Skeletal muscle satellite cell (primary cell): ENCODE measurements around the gene FUT2.

Experiments used
- H3K27me3 ChIP-seq: 2 replicates; pipeline ENCODE4 v1.7.0; 2013; ENCODE audit warnings: low read length; ENCODE audit not compliant: control insufficient read depth, insufficient read depth
- H3K36me3 ChIP-seq: 2 replicates; pipeline ENCODE4 v1.7.0; 2013; ENCODE audit warnings: mild to moderate bottlenecking, control low read depth, low read length; ENCODE audit not compliant: insufficient read depth
- H3K4me1 ChIP-seq: 2 replicates; pipeline ENCODE4 v1.7.0; 2013; ENCODE audit warnings: low read length; ENCODE audit not compliant: control insufficient read depth, insufficient read depth
- H3K4me2 ChIP-seq: 2 replicates; pipeline ENCODE4 v1.7.0; 2013; ENCODE audit warnings: mild to moderate bottlenecking, low read length
- H3K4me3 ChIP-seq: 2 replicates; pipeline ENCODE4 v1.7.0; 2013; ENCODE audit warnings: low read length
- H3K9ac ChIP-seq: 2 replicates; pipeline ENCODE4 v1.7.0; 2013; ENCODE audit warnings: mild to moderate bottlenecking, low read depth, low read length, moderate library complexity
- H3K9me3 ChIP-seq: replicated peaks from 2 replicates; pipeline ENCODE4 v1.7.0; 2013; ENCODE audit warnings: mild to moderate bottlenecking, control low read depth, low read length

FUT2 gene

GRCh38 chr19:48738557-48739403 is 43.0 kb downstream of the FUT2 start:
- H3K9me3 ChIP-seq, result no peaks in the 10 kb centered on the region
- H3K27me3 ChIP-seq, result peaks cover 3% of the 10 kb centered on the region
- H3K4me1 ChIP-seq, result peaks cover 10% of the 10 kb centered on the region
- H3K4me3 ChIP-seq, result peak overlapping the region; percentile 63
- H3K9ac ChIP-seq, result no peak overlapping the region
- peak overlapping the region; percentile 86 for H3K4me2 ChIP-seq
- no peaks in the 10 kb centered on the region for H3K36me3 ChIP-seq

GRCh38 chr19:48739404-48740163 is 43.8 kb downstream of the FUT2 start:
- Histone ChIP-seq H3K27me3 (peaks cover 3% of the 10 kb centered on the region), H3K36me3 (no peaks in the 10 kb centered on the region), H3K4me2 (peak overlapping the region; percentile 86), H3K4me1 (peaks cover 10% of the 10 kb centered on the region), H3K9ac (no peak overlapping the region), H3K9me3 (no peaks in the 10 kb centered on the region), H3K4me3 (peak overlapping the region; percentile 63)

DNA sequence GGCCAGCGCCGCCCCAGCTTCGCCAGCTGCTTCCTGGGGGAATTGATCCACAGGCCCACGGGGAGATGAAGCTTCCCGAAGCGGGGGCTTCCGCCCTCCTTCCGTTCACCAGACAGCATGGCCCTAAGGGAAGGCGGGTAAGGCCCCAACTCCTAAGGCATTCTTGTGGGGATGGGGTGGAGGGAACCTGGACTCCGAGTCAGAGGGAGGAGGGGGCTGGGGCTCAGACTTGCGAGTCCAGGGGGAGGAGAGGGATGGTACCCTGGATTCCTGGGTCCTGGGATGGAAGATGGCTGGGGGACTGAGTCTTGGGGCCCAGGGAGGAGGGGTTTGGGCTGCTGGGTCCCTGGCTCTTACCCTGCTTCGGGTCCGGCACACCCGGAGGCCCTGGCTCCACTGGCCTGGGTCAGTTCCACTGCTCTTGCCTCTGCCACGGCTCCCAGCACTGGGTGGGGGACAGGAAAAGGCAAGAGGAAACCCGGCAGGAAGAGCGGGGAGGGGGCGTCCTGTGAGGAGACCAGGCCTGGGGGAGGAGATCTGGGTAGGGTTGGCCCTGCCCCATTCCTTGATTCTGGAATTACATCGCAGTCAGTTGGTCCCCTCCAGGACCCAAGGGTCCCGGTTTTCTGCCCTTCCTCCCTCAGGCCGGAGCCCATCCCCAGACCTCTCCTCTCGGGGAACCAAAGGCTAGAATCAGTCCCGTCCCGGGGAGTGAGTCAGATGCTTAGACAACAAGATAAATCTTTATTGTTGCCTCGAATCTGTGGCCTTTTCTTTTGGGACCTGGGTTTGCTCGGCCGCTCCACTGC is 44.6 kb downstream of the FUT2 start, which contains the start of gene RASIP1:
Gene RASIP1, minus strand, starts transcription at position 447 of the 809 bp plus-strand sequence. Its CDS starts 328 bp downstream, at position 119.
- H3K27me3 ChIP-seq, result peaks cover 3% of the 10 kb centered on the region
- H3K9me3 ChIP-seq, result no peaks in the 10 kb centered on the region
- H3K36me3 ChIP-seq, result no peaks in the 10 kb centered on the region
- H3K9ac ChIP-seq, result no peak within 1 kb of the TSS
- H3K4me2 ChIP-seq, result peak within 1 kb of the TSS; percentile 86
- H3K4me3 ChIP-seq, result no peak within 1 kb of the TSS
- peaks cover 10% of the 10 kb centered on the region for H3K4me1 ChIP-seq

GRCh38 chr19:48741129-48741999 is 45.6 kb downstream of the FUT2 start:
- no peak overlapping the region for H3K4me2 ChIP-seq
- no peaks in the 10 kb centered on the region for H3K36me3 ChIP-seq
- H3K9ac ChIP-seq, result no peak overlapping the region
- H3K4me1 ChIP-seq, result peaks cover 10% of the 10 kb centered on the region
- no peak overlapping the region for H3K4me3 ChIP-seq
- no peaks in the 10 kb centered on the region for H3K9me3 ChIP-seq
- peaks cover 3% of the 10 kb centered on the region for H3K27me3 ChIP-seq

GRCh38 chr19:48742096-48742495 is 46.3 kb downstream of the FUT2 start:
- H3K9ac ChIP-seq, result no peak overlapping the region

DNA sequence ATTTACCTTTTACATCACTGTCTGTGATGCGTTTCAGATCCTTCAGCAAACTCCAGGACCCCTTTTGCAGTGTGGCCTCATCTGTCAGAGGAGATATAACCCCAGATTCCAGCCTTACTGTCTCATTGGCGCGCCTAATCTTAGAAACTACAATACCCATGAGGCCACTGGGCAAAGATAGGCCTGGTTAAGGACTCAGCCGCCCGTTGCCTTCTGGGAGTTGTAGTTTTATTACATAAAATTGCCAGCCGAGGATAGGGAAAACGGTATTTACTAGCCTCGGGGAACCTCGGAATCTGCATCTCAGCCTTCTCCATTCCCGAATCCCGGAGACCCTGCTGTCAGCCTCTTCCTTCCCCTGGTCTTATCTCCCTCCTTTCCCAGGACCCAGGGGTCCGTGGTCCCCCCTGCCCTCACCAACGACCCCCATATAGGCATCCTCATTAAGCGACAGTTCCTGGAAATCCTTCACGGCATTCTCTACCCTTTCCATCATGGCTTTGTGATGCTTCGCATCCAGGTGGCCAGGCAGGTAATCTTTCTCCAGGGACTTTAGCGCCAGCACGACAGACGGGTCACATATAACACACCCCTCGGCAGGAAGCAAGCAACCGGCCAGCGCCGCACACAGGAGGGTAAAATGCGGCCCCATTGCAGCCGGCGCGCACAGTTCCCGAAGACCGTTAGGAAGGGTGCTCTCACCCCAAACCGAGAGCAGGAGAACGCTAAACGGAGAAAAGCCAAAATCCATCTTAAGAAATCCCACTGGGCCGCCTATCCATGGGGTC is 49.6 kb downstream of the FUT2 start:
- no peak overlapping the region for H3K4me2 ChIP-seq
- no peak overlapping the region for H3K4me3 ChIP-seq
- H3K4me1 ChIP-seq, result peaks cover 2% of the 10 kb centered on the region
- H3K9ac ChIP-seq, result no peak overlapping the region
- H3K9me3 ChIP-seq, result no peaks in the 10 kb centered on the region
- no peaks in the 10 kb centered on the region for H3K36me3 ChIP-seq
- peaks cover 7% of the 10 kb centered on the region for H3K27me3 ChIP-seq

More at GRCh38 chr19:48742096-48742495, 46.3 kb downstream of the FUT2 start:
- Histone ChIP-seq H3K4me3 (no peak overlapping the region), H3K27me3 (peaks cover 3% of the 10 kb centered on the region), H3K36me3 (no peaks in the 10 kb centered on the region), H3K4me1 (peaks cover 12% of the 10 kb centered on the region), H3K4me2 (no peak overlapping the region), H3K9me3 (no peaks in the 10 kb centered on the region)

GRCh38 chr19:48746110-48746509 is 50.3 kb downstream of the FUT2 start:
- Histone ChIP-seq H3K4me2 (no peak overlapping the region), H3K9ac (no peak overlapping the region), H3K27me3 (peaks cover 11% of the 10 kb centered on the region), H3K4me1 (peaks cover 2% of the 10 kb centered on the region), H3K9me3 (no peaks in the 10 kb centered on the region), H3K4me3 (no peak overlapping the region), H3K36me3 (no peaks in the 10 kb centered on the region)

DNA sequence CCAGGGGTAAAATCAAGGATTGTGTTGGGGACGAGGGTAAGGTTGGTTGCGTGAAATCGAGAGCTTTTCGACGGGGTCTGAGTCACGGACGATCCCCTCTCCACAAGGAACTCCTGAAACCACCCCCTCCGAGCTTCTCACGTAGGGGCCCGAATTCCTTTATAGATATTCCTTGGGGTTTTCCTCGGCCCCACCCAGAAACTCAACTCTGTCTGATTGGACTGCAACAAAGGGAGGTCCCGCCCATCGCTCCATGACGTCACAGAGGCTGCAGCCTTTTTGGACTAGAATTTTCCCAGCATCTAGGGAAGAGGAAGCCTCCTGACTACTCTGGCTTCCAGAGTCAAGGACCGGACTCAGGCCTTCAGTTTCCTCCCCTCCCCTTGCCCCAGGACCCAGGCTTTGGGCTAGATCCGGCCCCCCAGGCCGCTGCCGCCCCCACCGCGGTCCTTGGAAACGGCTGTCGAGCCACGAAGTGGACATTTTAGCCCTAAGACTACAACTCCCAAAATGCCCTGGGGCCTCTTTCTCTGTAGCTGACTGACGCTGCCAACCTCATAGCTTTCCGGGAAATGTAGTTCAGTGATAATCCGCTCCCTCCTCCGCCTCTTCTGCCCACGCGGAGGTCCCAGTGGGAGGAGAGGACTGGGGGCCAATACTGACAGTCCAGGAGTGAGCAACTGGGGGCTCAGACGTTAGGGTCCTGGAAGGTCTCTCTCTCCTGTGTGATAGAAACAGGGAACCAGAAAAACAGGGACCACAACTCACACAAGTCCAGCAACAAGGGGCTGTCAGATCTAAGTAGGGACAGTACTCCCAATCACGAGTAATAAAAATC is 51.2 kb downstream of the FUT2 start, which contains the start of gene IZUMO1:
Gene IZUMO1, minus strand, starts transcription at position 172 of the 838 bp plus-strand sequence. CDS start 1,050 bp downstream, outside the sequence.
- H3K4me1 ChIP-seq, result peaks cover 2% of the 10 kb centered on the region
- no peaks in the 10 kb centered on the region for H3K9me3 ChIP-seq
- peak within 1 kb of the TSS; percentile 83 for H3K4me2 ChIP-seq
- peak within 1 kb of the TSS; percentile 75 for H3K9ac ChIP-seq
- H3K4me3 ChIP-seq, result peak within 1 kb of the TSS; percentile 77
- no peaks in the 10 kb centered on the region for H3K36me3 ChIP-seq
- peaks cover 17% of the 10 kb centered on the region for H3K27me3 ChIP-seq

- peaks cover 9% of the 10 kb centered on the region for H3K4me1 ChIP-seq
- no peaks in the 10 kb centered on the region for H3K36me3 ChIP-seq
- peaks cover 31% of the 10 kb centered on the region for H3K27me3 ChIP-seq
- H3K4me3 ChIP-seq, result no peak overlapping the region
- H3K9me3 ChIP-seq, result no peaks in the 10 kb centered on the region
- H3K4me2 ChIP-seq, result no peak overlapping the region
- H3K9ac ChIP-seq, result no peak overlapping the region
Measured at GRCh38 chr19:48749571-48750198, 53.9 kb downstream of the FUT2 start.
